GM23338 (cell line): ENCODE results near the gene KLHL33. TPM values are rescaled to one million over a fixed set of nuclear protein-coding genes. Genes with fewer than 3 reads are reported as not detected.

Experiments used
- ATAC-seq: fragments of 200-7000 bp; cut with Tn5 transposase; 3 replicates; pipeline ENCODE4 v1.9.1; 2020
- DNase-seq: peaks from one replicate; pipeline ENCODE4 v3.0.0-alpha.2; 2015; ENCODE audit warnings: low spot score
- H2AFZ ChIP-seq: fragments of 200-600 bp; sonication (generic); 2 replicates; pipeline ENCODE4 v1.8.0; 2016; ENCODE audit warnings: antibody characterized with exemption, mild to moderate bottlenecking, moderate library complexity
- H3F3A ChIP-seq: fragments of 200-600 bp; sonication (generic); replicated peaks from 2 replicates; pipeline ENCODE4 v1.8.0; 2017; ENCODE audit warnings: antibody characterized with exemption, mixed run types, low read depth
- H3K27ac ChIP-seq: fragments of 200-600 bp; sonication (generic); 2 replicates; pipeline ENCODE4 v1.6.1; 2016; ENCODE audit warnings: low read depth
- H3K27me3 ChIP-seq: fragments of 200-600 bp; sonication (generic); 2 replicates; pipeline ENCODE4 v1.8.0; 2016; ENCODE audit warnings: mild to moderate bottlenecking, mixed run types, moderate library complexity; ENCODE audit not compliant: insufficient read depth
- H3K36me3 ChIP-seq: fragments of 200-600 bp; sonication (generic); 2 replicates; pipeline ENCODE4 v1.8.0; 2016; ENCODE audit warnings: mild to moderate bottlenecking; ENCODE audit not compliant: insufficient read depth
- H3K4me1 ChIP-seq: fragments of 200-600 bp; sonication (generic); 2 replicates; pipeline ENCODE4 v1.8.0; 2016; ENCODE audit warnings: mild to moderate bottlenecking, moderate library complexity; ENCODE audit not compliant: insufficient read depth
- H3K4me2 ChIP-seq: fragments of 200-600 bp; sonication (generic); 2 replicates; pipeline ENCODE4 v1.7.1; 2017; ENCODE audit warnings: mixed run types
- H3K4me3 ChIP-seq: fragments of 200-600 bp; sonication (generic); 2 replicates; pipeline ENCODE4 v1.6.1; 2016; ENCODE audit warnings: mixed run types
- H3K79me2 ChIP-seq: fragments of 200-600 bp; sonication (generic); replicated peaks from 2 replicates; pipeline ENCODE4 v1.8.0; 2017; ENCODE audit warnings: mild to moderate bottlenecking; ENCODE audit not compliant: insufficient read depth
- H3K9me2 ChIP-seq: fragments of 200-600 bp; sonication (generic); 2 replicates; pipeline ENCODE4 v1.8.0; 2017; ENCODE audit not compliant: insufficient read depth
- H4K20me1 ChIP-seq: fragments of 200-600 bp; sonication (generic); replicated peaks from 2 replicates; pipeline ENCODE4 v1.8.0; 2017; ENCODE audit warnings: mild to moderate bottlenecking; ENCODE audit not compliant: insufficient read depth
- H3K27ac Mint-ChIP-seq: 2 replicates; pipeline ENCODE4 v1.8.0; 2020; ENCODE audit warnings: inconsistent platforms, mild to moderate bottlenecking, moderate library complexity, mixed read lengths
- H3K27me3 Mint-ChIP-seq: 3 replicates; pipeline ENCODE4 v1.8.0; 2022; ENCODE audit warnings: low read depth, mild to moderate bottlenecking, moderate library complexity, mixed read lengths, inconsistent platforms; ENCODE audit not compliant: insufficient read depth, poor library complexity
- H3K36me3 Mint-ChIP-seq: 3 replicates; pipeline ENCODE4 v1.8.0; 2021; ENCODE audit warnings: low read depth, mild to moderate bottlenecking, inconsistent platforms, moderate library complexity, mixed read lengths
- H3K4me1 Mint-ChIP-seq: 3 replicates; pipeline ENCODE4 v1.8.0; 2020; ENCODE audit warnings: mild to moderate bottlenecking, inconsistent platforms, mixed read lengths
- H3K4me3 Mint-ChIP-seq: 3 replicates; pipeline ENCODE4 v1.8.0; 2021; ENCODE audit warnings: moderate library complexity, mild to moderate bottlenecking, inconsistent platforms, mixed read lengths
- H3K9me3 Mint-ChIP-seq: 3 replicates; pipeline ENCODE4 v1.8.0; 2020; ENCODE audit warnings: moderate library complexity, mild to moderate bottlenecking, inconsistent platforms, mixed read lengths
- CREB1 ChIP-seq: fragments of 250-450 bp; sonication (Bioruptor Pico); IDR thresholded peaks from 2 replicates; pipeline ENCODE4 v1.5.0; 2020; ENCODE audit warnings: low read depth, mild to moderate bottlenecking, moderate library complexity
- CTCF ChIP-seq, 2 experiments: fragments of 200-600 bp in 1 of 2; sonication (generic) in 1 of 2; conservative IDR thresholded peaks; 2 replicates each; pipeline versions ENCODE4 v1.5.1 to v1.6.1; 2016 to 2017; ENCODE audit warnings: antibody characterized with exemption in 2 of 2, low read depth in 2 of 2, mild to moderate bottlenecking in 2 of 2, moderate library complexity in 1 of 2
- ETS1 ChIP-seq: IDR thresholded peaks from 2 replicates; pipeline ENCODE4 v1.6.1; 2016; ENCODE audit warnings: antibody characterized with exemption
- EZH2 ChIP-seq: fragments of 200-600 bp; sonication (generic); IDR thresholded peaks from one replicate; pipeline ENCODE4 v1.8.0; 2017; ENCODE audit warnings: antibody characterized with exemption, mild to moderate bottlenecking, low read depth; ENCODE audit not compliant: unreplicated experiment
- EZH2phosphoT487 ChIP-seq: fragments of 200-600 bp; sonication (generic); IDR thresholded peaks from one replicate; pipeline ENCODE4 v1.8.1; 2018; ENCODE audit warnings: antibody characterized with exemption; ENCODE audit not compliant: unreplicated experiment
- JUNB ChIP-seq: IDR thresholded peaks from one replicate; pipeline ENCODE4 v1.6.1; 2016; ENCODE audit warnings: antibody characterized with exemption; ENCODE audit not compliant: unreplicated experiment
- NANOG ChIP-seq: IDR thresholded peaks from 2 replicates; pipeline ENCODE4 v1.6.1; 2016; ENCODE audit warnings: antibody characterized with exemption, borderline replicate concordance
- POLR2AphosphoS5 ChIP-seq: IDR thresholded peaks from 2 replicates; pipeline ENCODE4 v1.6.1; 2016; ENCODE audit warnings: antibody characterized with exemption, low read depth
- REST ChIP-seq: IDR thresholded peaks from one replicate; pipeline ENCODE4 v1.6.1; 2018; ENCODE audit warnings: antibody characterized with exemption; ENCODE audit not compliant: unreplicated experiment
- STAT1 ChIP-seq: IDR thresholded peaks from one replicate; pipeline ENCODE4 v1.6.1; 2016; ENCODE audit warnings: antibody characterized with exemption; ENCODE audit not compliant: unreplicated experiment
- ZNF114 ChIP-seq: fragments of 250-450 bp; sonication (Bioruptor Pico); IDR thresholded peaks from 2 replicates; pipeline ENCODE4 v1.5.0; 2020; ENCODE audit warnings: mild to moderate bottlenecking, moderate library complexity
- ZNF331 ChIP-seq: fragments of 250-450 bp; sonication (Bioruptor Pico); IDR thresholded peaks from 2 replicates; pipeline ENCODE4 v1.5.0; 2020; ENCODE audit warnings: low read depth, mild to moderate bottlenecking, moderate library complexity
- ZNF462 ChIP-seq: fragments of 250-450 bp; sonication (Bioruptor Pico); IDR thresholded peaks from 2 replicates; pipeline ENCODE4 v1.5.0; 2020; ENCODE audit warnings: mild to moderate bottlenecking, moderate library complexity
- polyA plus RNA-seq: library from polyadenylated mRNA; unstranded; fragments of >200 nt; fragmentation: Nextera tagmentation; extraction: Ambion mirVana; gene quantifications from 2 replicates; pipeline ENCODE4 v1.2.1, GENCODE V29; 2016
- total RNA-seq: library from RNA; depleted of rRNA; stranded (reverse); fragments of >200 nt; shearing (Covaris generic); gene quantifications from 2 replicates; pipeline ENCODE4 v1.2.3, GENCODE V29; 2014

The KLHL33 gene
- total and polyA plus RNA-seq, 2 experiments from 2014 or later: 0.15 to 0.35 TPM

- H3K27ac ChIP-seq: no peak overlapping the region
- H2AFZ ChIP-seq: no peak overlapping the region
- Mint-ChIP-seq H3K9me3 (no peaks in the 10 kb centered on the region), H3K36me3 (no peaks in the 10 kb centered on the region), H3K4me3 (no peak overlapping the region), H3K27me3 (peaks cover 9% of the 10 kb centered on the region), H3K4me1 (peaks cover 26% of the 10 kb centered on the region), H3K27ac (no peak overlapping the region)
- H3K4me2 ChIP-seq: no peak overlapping the region
- H3K9me2 ChIP-seq: peaks cover 6% of the 10 kb centered on the region; the same call in 1 of the 2 replicates
- H3K4me3 ChIP-seq: no peak overlapping the region
- H3K79me2 ChIP-seq: no peaks in the 10 kb centered on the region
- no peaks in the 10 kb centered on the region for H4K20me1 ChIP-seq
- DNase-seq (no peak), ATAC-seq (no peak)
- no peaks in the 10 kb centered on the region for H3K36me3 ChIP-seq
- no peaks in the 10 kb centered on the region for H3K27me3 ChIP-seq
- 0 out of 2 replicates have a peak, but pooled peaks cover 9% of the 10 kb centered on the region for H3F3A ChIP-seq
- peaks cover 23% of the 10 kb centered on the region for H3K4me1 ChIP-seq
- TF ChIP-seq EZH2 (no peak), ZNF331 (CRISPR knock-in tag) (no peak), STAT1 (no peak), REST (no peak), ETS1 (no peak), CREB1 (CRISPR knock-in tag) (no peak), POLR2AphosphoS5 (no peak), JUNB (no peak), NANOG (no peak), EZH2phosphoT487 (no peak), ZNF462 (CRISPR knock-in tag) (no peak), CTCF (conservative IDR thresholded peaks at IDR 0.05; ENCODE audit: low read depth in 2 of 2) (no peak), ZNF114 (CRISPR knock-in tag) (no peak)
Measured at GRCh38 chr14:20424851-20425250, 11.1 kb downstream of the KLHL33 start.
